ENCODE data around the gene RDX. TPM values are rescaled to one million over a fixed set of nuclear protein-coding genes. Genes with fewer than 3 reads are reported as not detected.

Gene RDX
- total RNA-seq, 2 donors from 2014 or later, result 78.0 to 161 TPM

GRCh38 chr11:110174645-110175310 lies 121.6 kb downstream of the RDX start:
- Mint-ChIP-seq H3K27ac (no peak overlapping the region), H3K4me3 (no peak overlapping the region), H3K36me3 (no peaks in the 10 kb centered on the region), H3K27me3 (peaks cover 7 to 14% of the 10 kb centered on the region in 2 donors), H3K9me3 (no peaks in the 10 kb centered on the region), H3K4me1 (ENCODE audit: low read depth in 2 of 2) (peaks cover 6% of the 10 kb centered on the region in 2 donors)
- DNase-seq (ENCODE audit: low spot score), result no peak
- ATAC-seq, result no peak

- Mint-ChIP-seq H3K4me3 (peak overlapping the region; percentile 12), H3K27me3 (peaks cover 7 to 17% of the 10 kb centered on the region in 2 donors), H3K27ac (no peak overlapping the region), H3K4me1 (ENCODE audit: low read depth in 2 of 2) (peaks cover 6% of the 10 kb centered on the region in 2 donors), H3K9me3 (no peaks in the 10 kb centered on the region), H3K36me3 (no peaks in the 10 kb centered on the region)
- DNase-seq (ENCODE audit: low spot score) (no peak), ATAC-seq (peak; percentile 63 to 68)
Measured at GRCh38 chr11:110173811-110174644, 122.4 kb downstream of the RDX start.

GRCh38 chr11:110172468-110173065 lies 123.8 kb downstream of the RDX start:
- DNase-seq (ENCODE audit: low spot score), result no peak

GRCh38 chr11:110169738-110170137 lies 126.7 kb downstream of the RDX start:
- H3K9me3 Mint-ChIP-seq, result no peaks in the 10 kb centered on the region
- no peak for ATAC-seq
- DNase-seq (ENCODE audit: low spot score), result no peak
- no peaks in the 10 kb centered on the region for H3K36me3 Mint-ChIP-seq
- peaks cover 7 to 17% of the 10 kb centered on the region in 2 donors for H3K27me3 Mint-ChIP-seq
- peaks cover 6% of the 10 kb centered on the region in 2 donors for H3K4me1 Mint-ChIP-seq (ENCODE audit: low read depth in 2 of 2)
- H3K27ac Mint-ChIP-seq, result no peak overlapping the region
- H3K4me3 Mint-ChIP-seq, result no peak overlapping the region

More at GRCh38 chr11:110172468-110173065, 123.8 kb downstream of the RDX start:
- ATAC-seq, result no peak
- no peak overlapping the region for H3K27ac Mint-ChIP-seq
- H3K9me3 Mint-ChIP-seq, result no peaks in the 10 kb centered on the region
- peaks cover 6% of the 10 kb centered on the region in 2 donors for H3K4me1 Mint-ChIP-seq (ENCODE audit: low read depth in 2 of 2)
- no peak overlapping the region for H3K4me3 Mint-ChIP-seq
- no peaks in the 10 kb centered on the region for H3K36me3 Mint-ChIP-seq
- H3K27me3 Mint-ChIP-seq, result peaks cover 7 to 17% of the 10 kb centered on the region in 2 donors

GRCh38 chr11:110168033-110168803 lies 128.2 kb downstream of the RDX start:
- no peak for DNase-seq (ENCODE audit: low spot score)
- H3K4me1 Mint-ChIP-seq (ENCODE audit: low read depth in 2 of 2), result no peaks in the 10 kb centered on the region
- no peak overlapping the region for H3K4me3 Mint-ChIP-seq

GRCh38 chr11:110165039-110165925 lies 131.1 kb downstream of the RDX start:
- peaks cover 0 to 3% of the 10 kb centered on the region in 2 donors for H3K27me3 Mint-ChIP-seq
- DNase-seq (ENCODE audit: low spot score) (no peak), ATAC-seq (peak in 1 of 2 donors; percentile 60)
- H3K36me3 Mint-ChIP-seq, result no peaks in the 10 kb centered on the region
- H3K27ac Mint-ChIP-seq, result no peak overlapping the region
- no peaks in the 10 kb centered on the region for H3K9me3 Mint-ChIP-seq
- no peak overlapping the region for H3K4me3 Mint-ChIP-seq
- no peaks in the 10 kb centered on the region for H3K4me1 Mint-ChIP-seq (ENCODE audit: low read depth in 2 of 2)

More at GRCh38 chr11:110168033-110168803, 128.2 kb downstream of the RDX start:
- no peaks in the 10 kb centered on the region for H3K36me3 Mint-ChIP-seq
- no peak overlapping the region for H3K27ac Mint-ChIP-seq
- peaks cover 5 to 9% of the 10 kb centered on the region in 2 donors for H3K27me3 Mint-ChIP-seq
- no peaks in the 10 kb centered on the region for H3K9me3 Mint-ChIP-seq
- ATAC-seq, result no peak

GRCh38 chr11:110162216-110162615 lies 134.2 kb downstream of the RDX start:
- Mint-ChIP-seq H3K27me3 (peaks cover 4 to 5% of the 10 kb centered on the region in 2 donors), H3K4me3 (no peak overlapping the region), H3K9me3 (no peaks in the 10 kb centered on the region), H3K36me3 (no peaks in the 10 kb centered on the region), H3K27ac (no peak overlapping the region), H3K4me1 (ENCODE audit: low read depth in 2 of 2) (no peaks in the 10 kb centered on the region)
- ATAC-seq (no peak), DNase-seq (ENCODE audit: low spot score) (no peak)

- DNase-seq (ENCODE audit: low spot score) (no peak), ATAC-seq (no peak)
- Mint-ChIP-seq H3K4me3 (no peak overlapping the region), H3K4me1 (ENCODE audit: low read depth in 2 of 2) (no peaks in the 10 kb centered on the region), H3K36me3 (no peaks in the 10 kb centered on the region), H3K9me3 (no peaks in the 10 kb centered on the region), H3K27ac (no peak overlapping the region), H3K27me3 (peaks cover 4 to 5% of the 10 kb centered on the region in 2 donors)
Measured at GRCh38 chr11:110161061-110161460, 135.4 kb downstream of the RDX start.

- H3K4me1 Mint-ChIP-seq (ENCODE audit: low read depth in 2 of 2), result no peaks in the 10 kb centered on the region
- no peak for ATAC-seq
- no peak overlapping the region for H3K4me3 Mint-ChIP-seq
Measured at GRCh38 chr11:110160437-110160836, 136.0 kb downstream of the RDX start.

GRCh38 chr11:110160016-110160415 lies 136.4 kb downstream of the RDX start:
- DNase-seq (ENCODE audit: low spot score), result no peak
- no peak for ATAC-seq
- Mint-ChIP-seq H3K4me1 (ENCODE audit: low read depth in 2 of 2) (no peaks in the 10 kb centered on the region), H3K4me3 (no peak overlapping the region), H3K36me3 (no peaks in the 10 kb centered on the region), H3K9me3 (no peaks in the 10 kb centered on the region), H3K27ac (no peak overlapping the region), H3K27me3 (peaks cover 7 to 11% of the 10 kb centered on the region in 2 donors)

More at GRCh38 chr11:110160437-110160836, 136.0 kb downstream of the RDX start:
- Mint-ChIP-seq H3K27ac (no peak overlapping the region), H3K27me3 (peaks cover 7 to 10% of the 10 kb centered on the region in 2 donors), H3K9me3 (no peaks in the 10 kb centered on the region), H3K36me3 (no peaks in the 10 kb centered on the region)
- no peak for DNase-seq (ENCODE audit: low spot score)

- H3K9me3 Mint-ChIP-seq, result no peaks in the 10 kb centered on the region
- ATAC-seq, result no peak
- H3K4me1 Mint-ChIP-seq (ENCODE audit: low read depth in 2 of 2), result no peaks in the 10 kb centered on the region
- DNase-seq (ENCODE audit: low spot score), result no peak
- H3K27me3 Mint-ChIP-seq, result peaks cover 7 to 11% of the 10 kb centered on the region in 2 donors
- H3K4me3 Mint-ChIP-seq, result no peak overlapping the region
- no peak overlapping the region for H3K27ac Mint-ChIP-seq
- no peaks in the 10 kb centered on the region for H3K36me3 Mint-ChIP-seq
Measured at GRCh38 chr11:110159476-110159875, 136.9 kb downstream of the RDX start.

- H3K4me3 Mint-ChIP-seq, result no peak overlapping the region
- H3K27me3 Mint-ChIP-seq, result peaks cover 7 to 11% of the 10 kb centered on the region in 2 donors
- no peaks in the 10 kb centered on the region for H3K9me3 Mint-ChIP-seq
- H3K4me1 Mint-ChIP-seq (ENCODE audit: low read depth in 2 of 2), result no peaks in the 10 kb centered on the region
- no peaks in the 10 kb centered on the region for H3K36me3 Mint-ChIP-seq
- ATAC-seq (no peak), DNase-seq (ENCODE audit: low spot score) (no peak)
- H3K27ac Mint-ChIP-seq, result no peak overlapping the region
Measured at GRCh38 chr11:110158317-110159200, 137.9 kb downstream of the RDX start.
